H1 (cell line): ENCODE results near the gene FBXO45. TPM values are rescaled to one million over a fixed set of nuclear protein-coding genes. Genes with fewer than 3 reads are reported as not detected.

Experiments used
- CTCF ChIA-PET: fragments of 300-600 bp; sonication (Branson Sonifier 250); formaldehyde crosslinking; loops from one replicate; lab custom pipeline; 2021; ENCODE audit not compliant: partially characterized antibody; lab: Charles Lee
- POLR2A ChIA-PET: fragments of 300-600 bp; sonication (Branson Sonifier 250); formaldehyde crosslinking; loops from one replicate; lab custom pipeline; 2021; ENCODE audit warnings: inconsistent platforms; ENCODE audit not compliant: partially characterized antibody; lab: Charles Lee
- DNase-seq, 2 experiments: peaks; one replicate each; pipeline versions ENCODE4 v3.0.0 to v3.0.0-alpha.2; 2010 to 2022; ENCODE audit warnings: low spot score in 2 of 2, low read depth in 1 of 2, mixed read lengths in 1 of 2
- FAIRE-seq: peaks from 2 replicates; lab custom pipeline; 2011; peaks lifted over from hg19 to GRCh38; lab: Jason Lieb, UNC
- H2AFZ ChIP-seq: 2 replicates; pipeline ENCODE4 v1.8.1; 2012; ENCODE audit warnings: low read length, inconsistent platforms
- H2AK5ac ChIP-seq: 2 replicates; pipeline ENCODE4 v1.6.1; 2013; ENCODE audit warnings: low read depth, low read length
- H2BK120ac ChIP-seq: replicated peaks from 2 replicates; pipeline ENCODE3; 2013; ENCODE audit warnings: low read depth, low read length, inconsistent platforms
- H2BK12ac ChIP-seq: 2 replicates; pipeline ENCODE4 v1.6.1; 2013; ENCODE audit warnings: low read depth, low read length
- H2BK15ac ChIP-seq: 2 replicates; pipeline ENCODE4 v1.6.1; 2013; ENCODE audit warnings: low read length
- H2BK20ac ChIP-seq: 2 replicates; pipeline ENCODE4 v1.6.1; 2013; ENCODE audit warnings: low read length
- H2BK5ac ChIP-seq: 2 replicates; pipeline ENCODE4 v1.6.1; 2013; ENCODE audit warnings: low read depth, low read length
- H3K14ac ChIP-seq: 2 replicates; pipeline ENCODE4 v1.6.1; 2013; ENCODE audit warnings: inconsistent platforms; ENCODE audit not compliant: insufficient read length
- H3K18ac ChIP-seq: 2 replicates; pipeline ENCODE4 v1.6.1; 2013; ENCODE audit warnings: low read length; ENCODE audit errors: extremely low read depth
- H3K23ac ChIP-seq: 2 replicates; pipeline ENCODE4 v1.6.1; 2013; ENCODE audit warnings: inconsistent platforms; ENCODE audit not compliant: insufficient read length
- H3K23me2 ChIP-seq: 2 replicates; pipeline ENCODE4 v1.6.1; 2013; ENCODE audit warnings: low read depth, low read length
- H3K27ac ChIP-seq: 2 replicates; pipeline ENCODE4 v1.6.1; 2011; ENCODE audit warnings: low read depth, low read length, inconsistent platforms
- H3K27me3 ChIP-seq, 4 experiments: replicated peaks in 1 of 4; 1 replicate in 1 of 4; 2 replicates in 3 of 4; pipeline versions ENCODE4 v1.6.1 to v1.8.1; 2011 to 2013; ENCODE audit warnings: low read length in 3 of 4, mild to moderate bottlenecking in 3 of 4, inconsistent platforms in 2 of 4, mixed read lengths in 2 of 4, moderate library complexity in 1 of 4; ENCODE audit not compliant: control insufficient read depth in 3 of 4, insufficient read depth in 3 of 4; ENCODE audit errors: extremely low read depth in 1 of 4
- H3K36me3 ChIP-seq, 4 experiments: 2 replicates each; pipeline versions ENCODE4 v1.6.1 to v1.8.1; 2011 to 2013; ENCODE audit warnings: mild to moderate bottlenecking in 4 of 4, low read length in 3 of 4, moderate library complexity in 2 of 4, control low read depth in 1 of 4, inconsistent platforms in 1 of 4; ENCODE audit not compliant: insufficient read depth in 4 of 4, control insufficient read depth in 2 of 4
- H3K4ac ChIP-seq: replicated peaks from 2 replicates; pipeline ENCODE3; 2013; ENCODE audit warnings: low read length, low read depth, mixed read lengths, inconsistent platforms; ENCODE audit not compliant: insufficient read length
- H3K4me1 ChIP-seq, 4 experiments: replicated peaks in 1 of 4; 1 replicate in 1 of 4; 2 replicates in 3 of 4; pipeline versions ENCODE4 v1.6.1 to v1.8.1; 2011 to 2013; ENCODE audit warnings: low read length in 3 of 4, inconsistent platforms in 2 of 4, mixed read lengths in 1 of 4; ENCODE audit not compliant: insufficient read depth in 4 of 4, control insufficient read depth in 3 of 4
- H3K4me2 ChIP-seq, 2 experiments: 2 replicates each; pipeline versions ENCODE4 v1.6.1 to v1.8.1; 2011 to 2013; ENCODE audit warnings: low read depth in 2 of 2, low read length in 2 of 2, control low read depth in 1 of 2, inconsistent platforms in 1 of 2, mild to moderate bottlenecking in 1 of 2; ENCODE audit not compliant: insufficient read depth in 1 of 2
- H3K4me3 ChIP-seq, 4 experiments: fragments of 200-600, 300-600 bp in 1 of 4; sonication (generic), shearing (Covaris generic), sonication (Bioruptor Twin) in 1 of 4; 2 replicates each; pipeline versions ENCODE4 v1.5.1 to v1.8.1; 2011 to 2016; ENCODE audit warnings: low read length in 4 of 4, low read depth in 3 of 4, control low read depth in 2 of 4, inconsistent platforms in 2 of 4, mild to moderate bottlenecking in 2 of 4, mixed read lengths in 1 of 4, moderate library complexity in 1 of 4; ENCODE audit not compliant: insufficient read depth in 2 of 4; ENCODE audit errors: extremely low read depth in 1 of 4
- H3K56ac ChIP-seq: replicated peaks from 2 replicates; pipeline ENCODE3; 2013; ENCODE audit warnings: low read depth, mild to moderate bottlenecking, mixed read lengths, low read length, inconsistent platforms; ENCODE audit not compliant: insufficient read length
- H3K79me1 ChIP-seq: 2 replicates; pipeline ENCODE4 v1.6.1; 2013; ENCODE audit warnings: low read depth, low read length, control low read depth
- H3K79me2 ChIP-seq, 2 experiments: 2 replicates each; pipeline versions ENCODE4 v1.6.1 to v1.8.1; 2012 to 2013; ENCODE audit warnings: low read length in 2 of 2, mild to moderate bottlenecking in 2 of 2, inconsistent platforms in 1 of 2; ENCODE audit not compliant: insufficient read depth in 2 of 2, control insufficient read depth in 1 of 2
- H3K9ac ChIP-seq, 4 experiments: replicated peaks in 1 of 4; 1 replicate in 1 of 4; 2 replicates in 3 of 4; pipeline versions ENCODE4 v1.6.1 to v1.8.1; 2011 to 2013; ENCODE audit warnings: low read depth in 3 of 4, low read length in 3 of 4, control low read depth in 2 of 4, mild to moderate bottlenecking in 2 of 4, moderate library complexity in 2 of 4, inconsistent platforms in 1 of 4; ENCODE audit errors: extremely low read depth in 1 of 4
- H3K9me3 ChIP-seq, 2 experiments: 2 replicates each; pipeline versions ENCODE4 v1.6.1 to v1.8.1; 2012 to 2013; ENCODE audit warnings: mild to moderate bottlenecking in 2 of 2, moderate library complexity in 2 of 2, control low read depth in 1 of 2, inconsistent platforms in 1 of 2, low read depth in 1 of 2, low read length in 1 of 2, mixed read lengths in 1 of 2; ENCODE audit not compliant: insufficient read depth in 2 of 2
- H4K20me1 ChIP-seq, 2 experiments: replicated peaks in 1 of 2; 2 replicates each; pipeline versions ENCODE3 to v1.8.1; 2011 to 2013; ENCODE audit warnings: inconsistent platforms in 2 of 2, low read length in 2 of 2, mild to moderate bottlenecking in 1 of 2; ENCODE audit not compliant: insufficient read depth in 2 of 2, control insufficient read depth in 1 of 2
- H4K5ac ChIP-seq: 2 replicates; pipeline ENCODE4 v1.6.1; 2013; ENCODE audit warnings: low read length, low read depth, mixed read lengths, inconsistent platforms; ENCODE audit not compliant: insufficient read length
- H4K8ac ChIP-seq: 2 replicates; pipeline ENCODE4 v1.8.0; 2013; ENCODE audit warnings: mild to moderate bottlenecking, moderate library complexity, low read length, inconsistent platforms; ENCODE audit not compliant: insufficient read depth; ENCODE audit errors: extremely low read depth
- H4K91ac ChIP-seq: replicated peaks from 2 replicates; pipeline ENCODE3; 2013; ENCODE audit warnings: low read length, mixed read lengths, inconsistent platforms; ENCODE audit not compliant: insufficient read length
- SIN3A ChIP-seq, 2 experiments: IDR thresholded peaks in 1 of 2; conservative IDR thresholded peaks in 1 of 2; 2 replicates each; pipeline ENCODE4 v1.6.1; 2011 to 2012; ENCODE audit warnings: low read length in 2 of 2, improper control_type of control experiment in 1 of 2, low read depth in 1 of 2, mild to moderate bottlenecking in 1 of 2
- TAF7 ChIP-seq: optimal IDR thresholded peaks from 2 replicates; pipeline ENCODE3; 2011; ENCODE audit warnings: low read depth, mild to moderate bottlenecking, inconsistent platforms, low read length, moderate library complexity, borderline replicate concordance
- WGBS, 2 experiments: shearing (Covaris generic) in 1 of 2; methylation state at CpG; one replicate each; pipeline versions ENCODE4 v1.1.6 to v1.1.7; 2013 to 2015; ENCODE audit warnings: low lambda C conversion rate in 2 of 2, mixed read lengths in 2 of 2, inconsistent platforms in 1 of 2, low coverage in 1 of 2, missing lambda C conversion rate in 1 of 2; ENCODE audit not compliant: insufficient replicate concordance in 2 of 2, insufficient coverage in 1 of 2, insufficient read length in 1 of 2; ENCODE audit errors: extremely low coverage in 1 of 2, missing lambda C conversion rate in 1 of 2; 5-methylcytosine and 5-hydroxymethylcytosine counted together
- polyA plus RNA-seq, 7 experiments: library from polyadenylated mRNA; depleted of rRNA in 3 of 7; stranded (reverse) in 5 of 7; unstranded in 2 of 7; fragments of >200 nt in 5 of 7; fragments of 200-250 nt in 2 of 7; gene quantifications; 1 replicate in 5 of 7; 2 replicates in 1 of 7; 4 replicates in 1 of 7; pipeline versions ENCODE4 v1.2.1 to v1.2.3, GENCODE V29; 2011 to 2013; ENCODE audit warnings: missing spikeins in 2 of 7, mixed read lengths in 2 of 7
- total RNA-seq: library from RNA; stranded (reverse); fragmentation: NEBNext Ultra II Directional; extraction: Animal tissue kit (Norgen Biotek cat#: 25700); gene quantifications from 2 replicates; pipeline ENCODE4 v1.2.1, GENCODE V29; 2021

FBXO45 gene
- total and polyA plus RNA-seq, 2 of the 8 experiments (the other 6 are each of a cell fraction or from before 2014, with no cell fraction given): 5.2 to 19.4 TPM

GRCh38 chr3:196611761-196612483 is 43.5 kb downstream of the FBXO45 start:
- Histone ChIP-seq H2BK120ac (no peak overlapping the region), H4K8ac (no peak overlapping the region), H2BK20ac (peak overlapping the region; percentile 35; the same call in 1 of the 2 replicates), H3K4me3 (no peak overlapping the region), H3K4ac (no peak overlapping the region), H3K23me2 (no peaks in the 10 kb centered on the region), H2BK15ac (no peak overlapping the region), H3K18ac (no peak overlapping the region), H3K36me3 (no peaks in the 10 kb centered on the region), H2BK12ac (0 out of 2 replicates have a peak overlapping the region, but pooled peaks have one; percentile 19), H3K4me1 (peaks cover 0 to 3% (median 0%) of the 10 kb centered on the region in 4 experiments; a peak in 2 of 7 replicates), H2BK5ac (peak overlapping the region; percentile 36; the same call in 1 of the 2 replicates), H3K79me1 (no peaks in the 10 kb centered on the region), H3K27me3 (no peaks in the 10 kb centered on the region), H3K9me3 (no peaks in the 10 kb centered on the region), H4K5ac (no peak overlapping the region), H3K23ac (no peak overlapping the region), H3K27ac (no peak overlapping the region), H3K4me2 (no peak overlapping the region), H2AFZ (peak overlapping the region; percentile 27), H3K9ac (no peak overlapping the region), H3K14ac (no peak overlapping the region), H2AK5ac (no peak overlapping the region), H3K56ac (no peak overlapping the region), H4K91ac (peak overlapping the region; percentile 47), H3K79me2 (no peaks in the 10 kb centered on the region), H4K20me1 (no peaks in the 10 kb centered on the region)
- ChIA-PET POLR2A (interaction anchor here (1.0 kb wide), 1 partner anchor 33 kb away, joined by 3 read pairs; no protein-coding TSS in a partner anchor), CTCF (interaction anchor here (0.9 to 11.1 kb wide), 6 partner anchors 10 to 133 kb away, joined by 3 to 143 read pairs (median 3); no protein-coding TSS in a partner anchor)
- WGBS, 2 experiments: 89% methylated on average over 10 of the region's 10 CpGs; no CpG with 5 or more reads in 1 of the 2 experiments
- no peak for FAIRE-seq
- DNase-seq: no peak
- TF ChIP-seq TAF7 (no peak), SIN3A (conservative IDR thresholded peaks at IDR 0.05 in 1 of 2, IDR thresholded peaks at IDR 0.05 in 1 of 2; ENCODE audit: low read depth in 1 of 2, low read length in 2 of 2) (no peak)
